Adrenal gland (tissue), 5 donors: Measurements from ENCODE around the gene CKAP4.

Experiments used
- CTCF ChIP-seq, 6 experiments: fragments of 450-650 bp in 4 of 6; fragments of 200-600 bp in 2 of 6; sonication (generic) in 1 of 6; IDR thresholded peaks; 1 replicate in 5 of 6; 2 replicates in 1 of 6; pipeline versions ENCODE4 v1.5.1 to v1.8.0; 2016 to 2021; ENCODE audit warnings: antibody characterized with exemption in 6 of 6, mild to moderate bottlenecking in 2 of 6, moderate library complexity in 1 of 6
- POLR2A ChIP-seq, 2 donors: fragments of 450-650 bp; IDR thresholded peaks; one replicate each; pipeline ENCODE4 v1.6.1; 2017; ENCODE audit warnings: antibody characterized with exemption in 2 of 2, mild to moderate bottlenecking in 2 of 2, moderate library complexity in 1 of 2
- donor health status: DM: no; HTN: no; CAD: no.

GRCh38 chr12:106243620-106244019 is 4.2 kb downstream of the CKAP4 start:
- no peak for TF ChIP-seq CTCF (IDR thresholded peaks at IDR 0.05)
- no peak for TF ChIP-seq POLR2A (IDR thresholded peaks at IDR 0.05)
